HEK293T (cell line): ENCODE measurements around the gene PEMT.

Source experiments
- CTCF ChIA-PET: fragments of 350-600 bp; formaldehyde crosslinking; extraction: SDS; loops from one replicate; lab custom pipeline; 2021; ENCODE audit warnings: antibody characterized with exemption, inconsistent platforms; lab: Yijun Ruan, JAX
- POLR2A ChIA-PET: fragments of 350-600 bp; formaldehyde crosslinking; extraction: SDS; loops from one replicate; lab custom pipeline; 2020; ENCODE audit warnings: antibody characterized with exemption, inconsistent platforms; lab: Yijun Ruan, JAX
- DNase-seq: peaks from one replicate; pipeline ENCODE4 v3.0.0; 2012; ENCODE audit warnings: mixed read lengths; ENCODE audit errors: extremely low spot score
- ARNT ChIP-seq: fragments of 450-650 bp; IDR thresholded peaks from 2 replicates; pipeline ENCODE4 v1.6.1; 2017; ENCODE audit warnings: mild to moderate bottlenecking
- BHLHE40 ChIP-seq: fragments of 450-650 bp; IDR thresholded peaks from 2 replicates; pipeline ENCODE4 v1.6.1; 2016; ENCODE audit warnings: mild to moderate bottlenecking, moderate library complexity, borderline replicate concordance
- CTBP1 ChIP-seq: fragments of 450-650 bp; IDR thresholded peaks from 2 replicates; pipeline ENCODE4 v1.6.1; 2016; ENCODE audit warnings: borderline replicate concordance
- ELF4 ChIP-seq: fragments of 450-650 bp; IDR thresholded peaks from 2 replicates; pipeline ENCODE4 v1.6.1; 2017; ENCODE audit warnings: antibody characterized with exemption
- FOXA1 ChIP-seq: fragments of 450-650 bp; IDR thresholded peaks from 2 replicates; pipeline ENCODE4 v1.6.1; 2016; ENCODE audit warnings: mild to moderate bottlenecking
- FOXK2 ChIP-seq: fragments of 450-650 bp; IDR thresholded peaks from 2 replicates; pipeline ENCODE4 v1.6.1; 2016; ENCODE audit warnings: mild to moderate bottlenecking
- FOXM1 ChIP-seq: fragments of 450-650 bp; IDR thresholded peaks from 2 replicates; pipeline ENCODE4 v1.6.1; 2017; ENCODE audit warnings: mild to moderate bottlenecking, borderline replicate concordance
- HDGF ChIP-seq: fragments of 450-650 bp; IDR thresholded peaks from 2 replicates; pipeline ENCODE4 v1.6.1; 2017; ENCODE audit warnings: antibody characterized with exemption, borderline replicate concordance
- L3MBTL2 ChIP-seq: fragments of 450-650 bp; conservative IDR thresholded peaks from 2 replicates; pipeline ENCODE4 v1.6.1; 2016; ENCODE audit warnings: mild to moderate bottlenecking
- LEF1 ChIP-seq: fragments of 450-650 bp; IDR thresholded peaks from 2 replicates; pipeline ENCODE4 v1.6.1; 2017; ENCODE audit warnings: mild to moderate bottlenecking, borderline replicate concordance
- NFRKB ChIP-seq: fragments of 450-650 bp; IDR thresholded peaks from 2 replicates; pipeline ENCODE4 v1.6.1; 2016; ENCODE audit warnings: mild to moderate bottlenecking, moderate library complexity
- SP1 ChIP-seq: fragments of 450-650 bp; IDR thresholded peaks from 2 replicates; pipeline ENCODE4 v1.6.1; 2017
- SUZ12 ChIP-seq: fragments of 450-650 bp; IDR thresholded peaks from 2 replicates; pipeline ENCODE4 v1.6.1; 2016; ENCODE audit warnings: mild to moderate bottlenecking
- TARDBP ChIP-seq: fragments of 450-650 bp; IDR thresholded peaks from 2 replicates; pipeline ENCODE4 v1.6.1; 2016
- ZNF384 ChIP-seq: fragments of 450-650 bp; IDR thresholded peaks from 2 replicates; pipeline ENCODE4 v1.6.1; 2016
- TF ChIP-seq, protein P1 (sequence below): fragments of 450-650 bp; IDR thresholded peaks from 2 replicates; pipeline ENCODE4 v1.6.1; 2016

PEMT gene

DNA sequence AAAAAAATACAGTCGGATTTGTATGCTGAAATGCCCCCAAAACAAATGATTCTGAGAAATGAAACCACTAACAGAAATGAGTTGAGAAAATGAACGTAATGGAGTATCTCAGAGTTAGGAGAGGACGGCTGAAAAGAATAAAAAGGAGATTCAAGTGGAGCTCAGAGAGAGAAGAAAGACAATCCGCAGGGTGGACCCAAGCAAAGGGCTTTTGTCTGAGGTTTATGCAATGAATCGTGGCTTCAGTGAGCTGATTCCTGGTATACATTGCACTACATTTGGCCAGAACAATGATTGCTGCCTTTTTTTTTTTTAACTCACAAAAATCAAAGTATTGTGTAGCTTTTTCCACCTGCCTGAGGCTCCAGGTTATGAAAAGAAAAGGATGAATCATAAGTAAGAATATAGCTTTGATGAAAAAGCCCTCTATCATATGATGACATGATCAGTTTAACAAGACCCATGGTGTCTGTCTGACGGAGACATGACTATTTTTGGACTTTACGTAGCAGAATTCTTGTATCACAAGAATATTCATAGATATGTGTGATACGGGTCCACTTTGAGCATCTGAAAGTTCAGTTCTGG lies 119.1 kb downstream of the PEMT start:
- POLR2A ChIA-PET: interaction anchor here (1.3 kb wide), 1 partner anchor 10 kb away, joined by 3 read pairs; no protein-coding TSS in a partner anchor
- TF ChIP-seq HDGF (no peak), ARNT (no peak), ZNF384 (no peak), FOXK2 (no peak), FOXM1 (no peak), L3MBTL2 (no peak), SP1 (no peak), TARDBP (no peak), ELF4 (no peak), LEF1 (no peak), SUZ12 (no peak), BHLHE40 (no peak), FOXA1 (no peak), CTBP1 (no peak)
- CTCF ChIA-PET: interaction anchor here (0.6 to 0.7 kb wide), 3 partner anchors 19 to 141 kb away, joined by 3 to 7 read pairs (median 4); no protein-coding TSS in a partner anchor
- DNase-seq: no peak

GRCh38 chr17:17469996-17470395 lies 121.5 kb downstream of the PEMT start:
- no peak for DNase-seq

DNA sequence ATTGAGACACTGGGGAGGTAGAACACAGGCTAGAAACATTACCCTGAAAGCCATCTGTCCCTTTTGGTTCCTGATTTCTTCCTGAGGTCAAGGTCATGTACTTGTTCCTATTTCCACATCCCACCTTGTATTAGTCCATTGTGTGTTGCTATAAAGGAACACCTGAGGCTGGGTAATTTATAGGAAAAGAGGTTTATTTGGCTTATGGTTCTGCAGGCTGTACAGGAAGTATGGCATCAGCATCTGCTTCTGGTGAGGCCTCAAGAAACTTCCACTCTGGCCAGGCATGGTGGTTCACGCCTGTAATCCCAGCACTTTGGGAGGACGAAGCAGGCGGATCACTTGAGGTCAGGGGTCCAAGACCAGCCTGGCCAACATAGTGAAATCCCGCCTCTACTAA lies 122.2 kb downstream of the PEMT start:
- POLR2A ChIA-PET: no interaction called here
- TF ChIP-seq BHLHE40: no peak
- no peak for TF ChIP-seq SP1
- no peak for TF ChIP-seq FOXM1
- TF ChIP-seq FOXK2: no peak
- TF ChIP-seq SUZ12: no peak
- TF ChIP-seq HDGF: no peak
- no peak for TF ChIP-seq ARNT
- CTCF ChIA-PET: interaction anchor here (0.6 kb wide), 1 partner anchor 144 kb away, joined by 8 read pairs; no protein-coding TSS in a partner anchor
- DNase-seq: no peak

More at GRCh38 chr17:17469996-17470395, 121.5 kb downstream of the PEMT start:
- ChIA-PET POLR2A (no interaction called here), CTCF (no interaction called here)
- TF ChIP-seq FOXK2 (no peak), NFRKB (no peak), ZNF384 (no peak), SP1 (no peak), HDGF (no peak), TARDBP (no peak), FOXM1 (no peak), LEF1 (no peak), BHLHE40 (no peak), CTBP1 (no peak)
- TF ChIP-seq, protein P1, sequence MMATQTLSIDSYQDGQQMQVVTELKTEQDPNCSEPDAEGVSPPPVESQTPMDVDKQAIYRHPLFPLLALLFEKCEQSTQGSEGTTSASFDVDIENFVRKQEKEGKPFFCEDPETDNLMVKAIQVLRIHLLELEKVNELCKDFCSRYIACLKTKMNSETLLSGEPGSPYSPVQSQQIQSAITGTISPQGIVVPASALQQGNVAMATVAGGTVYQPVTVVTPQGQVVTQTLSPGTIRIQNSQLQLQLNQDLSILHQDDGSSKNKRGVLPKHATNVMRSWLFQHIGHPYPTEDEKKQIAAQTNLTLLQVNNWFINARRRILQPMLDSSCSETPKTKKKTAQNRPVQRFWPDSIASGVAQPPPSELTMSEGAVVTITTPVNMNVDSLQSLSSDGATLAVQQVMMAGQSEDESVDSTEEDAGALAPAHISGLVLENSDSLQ: no peak

- TF ChIP-seq SUZ12 (no peak), TARDBP (no peak), ZNF384 (no peak)
- ChIA-PET POLR2A (no interaction called here), CTCF (interaction anchor here (0.6 to 1.4 kb wide), 2 partner anchors 144 to 327 kb away, joined by 3 to 8 read pairs; no protein-coding TSS in a partner anchor)
- no peak for DNase-seq
Measured at GRCh38 chr17:17468217-17469010, 123.1 kb downstream of the PEMT start.

- DNase-seq: no peak
- CTCF ChIA-PET: interaction anchor here (1.4 kb wide), 1 partner anchor 326 kb away, joined by 3 read pairs; no protein-coding TSS in a partner anchor
- POLR2A ChIA-PET: no interaction called here
- TF ChIP-seq ELF4 (no peak), ARNT (no peak), FOXM1 (no peak), TARDBP (no peak), SP1 (no peak), LEF1 (no peak), CTBP1 (no peak), BHLHE40 (no peak), NFRKB (no peak)
- TF ChIP-seq, protein P1: no peak
Measured at GRCh38 chr17:17467720-17468119, 123.8 kb downstream of the PEMT start.

DNA sequence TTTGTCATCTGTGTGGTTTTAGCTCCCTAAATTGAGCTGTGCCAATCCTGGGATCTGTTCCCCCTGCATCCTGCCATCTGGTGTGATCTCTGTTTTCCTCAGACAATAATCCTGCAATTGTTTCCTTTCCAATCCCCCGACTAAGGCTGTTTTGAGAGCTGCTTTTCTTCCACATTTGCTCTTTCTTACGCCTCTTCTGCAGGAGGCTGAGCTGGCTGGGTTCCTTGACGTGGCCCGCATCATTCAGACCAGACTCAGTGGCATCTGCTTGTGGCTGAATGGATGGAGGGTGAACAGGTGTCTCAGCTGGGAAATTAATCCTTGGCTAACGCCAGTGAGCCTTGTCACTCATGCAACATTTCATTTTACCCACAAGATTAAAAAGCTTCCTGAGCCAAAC lies 124.5 kb downstream of the PEMT start:
- TF ChIP-seq LEF1 (no peak), ZNF384 (no peak), TARDBP (no peak), FOXK2 (no peak), NFRKB (no peak), SP1 (no peak), HDGF (no peak), FOXA1 (no peak), ARNT (no peak), SUZ12 (no peak), FOXM1 (no peak), ELF4 (no peak), BHLHE40 (no peak), L3MBTL2 (no peak)
- TF ChIP-seq, protein P1: no peak
- ChIA-PET POLR2A (no interaction called here), CTCF (interaction anchor here (1.4 kb wide), 1 partner anchor 325 kb away, joined by 3 read pairs; no protein-coding TSS in a partner anchor)
- no peak for DNase-seq
